HG03060 (cell line): ENCODE results near the gene SLC26A3.

Experiments
- ATAC-seq: cut with Tn5 transposase; IDR thresholded peaks from one replicate; pipeline ENCODE4 v1.9.1; 2021; ENCODE audit warnings: low read depth, moderate number of reproducible peaks; ENCODE audit not compliant: unreplicated experiment

The SLC26A3 gene

GRCh38 chr7:107818622-107819021 is 15.6 kb upstream of the SLC26A3 start:
- no peak for ATAC-seq

DNA sequence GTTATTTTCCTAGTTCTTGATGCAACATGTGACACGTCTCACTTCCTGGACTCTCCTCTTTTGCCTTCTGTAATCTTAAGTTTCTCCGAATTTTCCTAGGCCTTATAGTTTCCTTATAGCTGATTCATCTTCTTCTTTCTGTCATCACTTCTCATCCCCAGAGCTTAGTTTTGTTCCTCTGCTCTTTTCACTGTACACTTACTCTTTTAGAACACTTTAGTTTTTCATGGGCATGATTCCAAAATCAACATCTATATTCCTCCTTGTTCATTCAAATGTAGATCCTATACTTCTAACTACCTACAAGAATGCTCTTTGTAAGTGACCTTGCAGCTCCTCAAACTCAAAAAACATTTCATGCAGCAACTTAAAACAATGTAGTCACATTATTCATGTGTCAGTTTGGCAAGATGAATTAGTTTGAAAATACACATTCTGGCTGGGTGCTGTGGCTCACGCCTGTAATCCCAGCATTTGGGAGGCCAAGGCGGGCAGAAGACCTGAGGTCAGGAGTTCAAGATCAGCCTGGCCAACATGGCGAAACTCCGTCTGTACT is 13.1 kb upstream of the SLC26A3 start:
- no peak for ATAC-seq

DNA sequence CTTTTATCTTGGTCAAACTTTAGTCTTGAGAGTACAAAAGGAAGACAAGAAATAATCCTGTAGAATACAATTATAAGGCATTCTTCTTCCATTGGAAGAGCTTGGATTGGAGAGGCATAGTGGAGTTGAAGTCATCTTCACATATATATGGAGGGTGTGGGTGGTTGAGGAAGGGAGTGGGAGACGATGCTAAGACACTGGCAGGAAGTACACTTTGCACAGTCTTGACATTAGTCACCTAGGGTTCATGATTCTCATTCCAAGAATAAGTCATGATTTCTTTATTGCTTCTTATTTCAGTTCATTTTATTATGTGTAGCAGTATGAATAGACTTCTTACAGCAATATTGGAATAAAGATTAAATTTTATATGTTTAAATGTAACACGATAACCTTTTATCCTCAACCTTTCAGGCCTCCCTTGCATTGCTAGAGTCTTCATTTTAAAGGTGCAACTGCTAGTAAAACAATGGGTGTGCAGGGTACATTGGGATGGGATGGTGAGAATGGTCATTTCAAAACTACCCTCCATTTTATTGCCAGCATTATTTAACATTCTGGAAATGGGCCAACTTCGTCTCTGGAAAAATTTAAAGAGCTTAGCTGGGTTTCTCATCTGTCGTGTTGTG is 12.3 kb upstream of the SLC26A3 start:
- no peak for ATAC-seq

- no peak for ATAC-seq
These were observed 10.5 kb upstream of the SLC26A3 start for GRCh38 chr7:107813524-107813923.

- no peak for ATAC-seq
These were observed 8.9 kb upstream of the SLC26A3 start for GRCh38 chr7:107811934-107812333.

GRCh38 chr7:107810626-107811025 is 7.6 kb upstream of the SLC26A3 start:
- ATAC-seq = no peak

DNA sequence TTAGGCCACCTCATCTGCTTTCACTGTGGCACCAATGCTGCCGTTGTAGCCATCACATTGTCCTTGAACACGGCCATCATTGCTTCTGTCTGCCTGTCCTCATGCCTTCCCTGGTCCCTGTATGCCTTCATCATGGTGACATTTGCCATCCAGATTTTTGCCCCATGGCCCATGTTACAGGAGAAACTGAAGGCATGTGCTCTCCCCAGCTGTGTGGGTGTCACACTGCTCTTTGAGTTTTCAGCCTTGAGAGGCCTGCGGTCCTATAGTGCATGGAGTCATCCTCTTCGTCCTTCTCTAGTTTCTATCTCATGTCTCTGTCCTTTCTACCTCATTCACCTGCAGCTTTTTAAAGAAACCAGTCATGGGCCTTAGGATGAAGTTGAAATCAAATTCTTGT is 6.2 kb upstream of the SLC26A3 start:
- no peak for ATAC-seq

DNA sequence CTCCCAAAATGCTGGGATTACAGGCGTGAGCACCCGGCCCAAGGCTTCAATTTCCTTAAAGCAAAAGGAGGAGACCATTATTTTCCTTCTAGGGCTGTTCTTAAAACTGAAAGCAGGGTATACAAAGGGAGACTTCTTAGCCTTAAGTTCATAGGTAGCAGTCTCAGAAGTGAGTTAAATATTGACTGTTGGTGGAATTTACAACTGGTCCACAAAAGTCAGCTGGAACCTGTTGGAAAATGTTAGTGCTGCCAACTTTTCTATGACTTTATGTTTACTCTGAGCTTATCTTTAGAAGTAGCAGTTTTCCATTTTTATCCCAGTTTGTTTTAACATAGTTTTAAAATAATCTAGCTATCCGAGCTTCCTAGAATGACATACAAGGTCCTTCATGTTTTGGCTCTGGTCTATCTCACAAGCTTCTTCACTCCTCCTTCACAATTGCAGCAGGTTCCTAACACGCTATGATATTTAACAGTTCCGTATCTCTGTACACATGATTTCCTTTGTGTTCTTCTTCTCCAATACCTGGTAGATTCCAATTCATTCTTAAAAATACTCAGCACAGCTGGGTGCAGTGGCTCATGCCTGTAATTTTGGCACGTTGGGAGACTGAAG is 3.3 kb downstream of the SLC26A3 start:
- ATAC-seq = no peak

DNA sequence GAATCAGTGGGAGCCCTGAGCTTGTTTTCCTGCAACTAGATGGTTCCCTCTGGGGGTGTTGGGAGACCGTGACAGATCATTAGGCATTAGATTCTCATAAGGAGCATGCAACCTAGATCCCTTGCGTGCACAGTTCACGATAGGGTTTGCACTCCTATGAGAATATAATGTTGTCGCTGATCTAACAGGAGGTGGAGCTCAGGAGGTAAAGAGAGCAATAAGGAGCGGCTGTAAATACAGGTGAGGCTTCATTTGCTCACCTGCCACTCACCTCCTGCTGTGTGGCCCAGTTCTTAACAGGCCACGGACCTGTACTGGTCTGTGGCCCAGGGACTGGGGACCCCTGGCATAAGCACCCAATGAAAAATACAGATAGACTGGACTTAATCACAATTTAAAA is 10.7 kb downstream of the SLC26A3 start:
- ATAC-seq = no peak

GRCh38 chr7:107789647-107790046 is 13.4 kb downstream of the SLC26A3 start:
- ATAC-seq = no peak

DNA sequence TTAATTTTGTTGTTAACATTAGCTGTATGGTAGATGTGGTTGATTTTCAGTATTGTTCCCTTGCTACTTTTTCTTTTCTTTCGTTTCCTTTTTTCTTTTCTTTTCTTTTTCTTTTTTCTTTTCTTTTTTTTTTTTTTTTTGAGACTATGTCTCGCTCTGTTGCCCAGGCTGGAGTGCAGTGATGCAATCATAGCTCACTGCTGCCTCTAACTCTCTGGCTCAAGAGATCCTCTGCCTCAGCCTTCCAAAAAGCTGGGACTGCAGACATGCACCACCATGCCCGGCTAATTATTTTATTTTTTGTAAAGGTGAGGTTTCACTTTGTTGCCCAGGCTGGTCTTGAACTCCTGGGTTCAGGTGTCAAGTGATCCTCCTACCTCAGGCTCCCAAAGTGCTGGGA is 14.4 kb downstream of the SLC26A3 start:
- ATAC-seq = no peak

DNA sequence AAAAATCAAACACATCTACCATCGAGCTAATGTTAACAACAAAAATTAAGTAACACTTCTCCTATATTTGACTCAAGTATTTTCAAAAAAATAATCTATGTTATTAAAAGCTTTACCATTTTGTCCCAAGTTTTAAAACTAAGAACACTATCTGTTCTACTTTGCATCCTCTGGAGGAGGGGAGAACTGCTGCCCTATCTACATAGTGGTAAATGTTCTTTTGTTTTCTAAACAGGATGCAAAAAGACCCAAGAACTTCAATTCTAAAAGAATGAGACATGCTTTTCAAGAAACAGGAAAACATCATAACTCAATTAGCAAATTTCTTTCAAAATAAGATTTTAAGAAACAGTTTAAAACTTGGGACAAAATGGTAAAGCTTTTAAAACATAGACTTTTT is 14.8 kb downstream of the SLC26A3 start:
- no peak for ATAC-seq

- no peak for ATAC-seq
These were observed 17.1 kb downstream of the SLC26A3 start for GRCh38 chr7:107785926-107786325.

- no peak for ATAC-seq
These were observed 17.9 kb downstream of the SLC26A3 start for GRCh38 chr7:107785170-107785569.

DNA sequence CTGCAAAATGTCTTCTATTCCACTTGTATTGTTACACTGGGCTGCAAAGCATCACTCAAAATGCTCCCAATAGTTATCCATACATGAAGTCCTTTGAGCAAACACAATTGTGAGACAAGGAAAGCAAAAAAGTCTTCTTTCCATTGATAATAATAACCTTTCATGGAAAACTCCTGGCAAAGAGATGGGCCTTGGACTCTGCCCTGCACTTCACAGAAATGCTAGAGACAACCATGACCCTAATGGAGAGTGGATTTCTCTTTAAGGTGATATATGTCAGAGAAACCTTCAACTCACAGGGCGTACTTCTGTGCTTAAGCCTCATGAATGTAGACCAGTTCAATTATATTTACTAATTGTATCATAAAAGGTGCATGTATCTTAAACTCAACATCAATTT is 19.4 kb downstream of the SLC26A3 start:
- ATAC-seq = no peak

- ATAC-seq = no peak
These were observed 20.6 kb downstream of the SLC26A3 start for GRCh38 chr7:107782374-107782773.

- no peak for ATAC-seq
These were observed 23.4 kb downstream of the SLC26A3 start for GRCh38 chr7:107779647-107780099.

DNA sequence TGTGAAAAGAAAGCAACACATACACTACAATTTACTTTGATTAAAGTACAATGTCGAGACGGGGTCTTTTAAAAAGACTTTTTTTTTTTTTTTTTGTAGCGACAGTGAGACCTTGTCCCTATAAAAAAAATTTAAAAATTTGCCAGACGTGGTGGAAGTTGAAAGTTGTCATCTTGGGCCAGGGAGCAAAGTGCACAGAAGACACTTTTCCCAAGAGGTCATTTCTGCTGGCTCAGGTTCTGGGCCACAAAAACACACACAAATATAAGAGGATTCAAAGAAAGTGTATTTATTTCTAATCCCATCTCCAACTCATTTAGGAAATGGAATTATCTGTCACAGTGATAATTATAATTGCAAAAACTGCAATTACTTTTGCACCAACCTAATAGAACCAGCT is 24.7 kb downstream of the SLC26A3 start:
- ATAC-seq = no peak

DNA sequence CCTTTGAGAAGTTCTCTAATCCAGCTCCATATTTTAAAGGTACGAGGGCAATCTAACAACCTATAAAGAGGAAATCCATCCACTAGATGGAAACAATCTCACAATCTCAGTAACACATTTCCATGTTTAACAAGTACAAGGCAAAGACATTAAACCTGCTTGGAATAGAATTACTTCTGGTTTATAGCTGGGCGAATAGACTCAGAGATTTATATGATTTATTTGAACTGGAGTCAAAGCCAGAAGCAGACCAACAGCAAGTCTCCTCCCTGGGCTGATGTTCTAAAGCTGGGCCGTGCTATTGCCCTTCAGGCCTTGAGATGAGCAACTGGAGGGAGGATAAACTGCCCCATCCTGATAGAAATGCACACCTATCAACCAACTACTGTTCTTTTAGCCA is 25.3 kb downstream of the SLC26A3 start:
- no peak for ATAC-seq

DNA sequence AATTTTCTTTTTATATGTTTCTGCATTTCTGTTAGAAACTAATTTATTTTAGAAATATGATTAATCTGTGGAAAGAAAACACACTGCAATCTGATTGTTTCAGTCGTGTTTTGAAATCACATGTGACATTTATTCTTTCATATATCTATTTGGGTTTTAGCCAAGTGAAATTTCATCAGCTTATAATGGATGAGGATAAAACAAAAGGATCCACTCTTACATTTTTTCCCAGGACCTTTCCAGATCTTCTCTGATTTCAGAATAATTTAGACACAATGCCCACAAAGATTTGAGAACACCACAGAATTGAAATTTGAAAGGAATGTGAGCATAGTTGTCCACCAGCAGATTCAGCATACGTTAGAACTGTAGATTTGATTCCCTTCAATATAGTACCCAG is 30.0 kb downstream of the SLC26A3 start:
- no peak for ATAC-seq

DNA sequence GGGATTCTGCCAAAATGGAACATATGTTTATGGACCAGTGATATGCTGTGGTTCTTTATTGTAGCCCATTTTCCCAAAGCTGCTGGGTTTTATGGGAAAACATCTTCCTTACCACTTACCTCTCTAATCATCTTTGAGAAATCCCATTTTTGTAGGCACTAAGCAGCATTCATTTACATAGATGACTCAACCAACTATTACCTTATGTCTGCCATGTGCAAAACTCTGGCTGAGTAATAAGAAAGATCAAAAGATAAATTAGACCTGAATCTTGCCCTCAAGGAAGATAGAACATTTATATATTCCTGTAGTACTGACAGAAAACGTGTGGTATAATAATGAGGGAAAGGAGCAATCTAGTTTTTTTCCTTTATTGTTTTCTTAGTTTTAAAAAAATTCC is 34.8 kb downstream of the SLC26A3 start:
- ATAC-seq = no peak

DNA sequence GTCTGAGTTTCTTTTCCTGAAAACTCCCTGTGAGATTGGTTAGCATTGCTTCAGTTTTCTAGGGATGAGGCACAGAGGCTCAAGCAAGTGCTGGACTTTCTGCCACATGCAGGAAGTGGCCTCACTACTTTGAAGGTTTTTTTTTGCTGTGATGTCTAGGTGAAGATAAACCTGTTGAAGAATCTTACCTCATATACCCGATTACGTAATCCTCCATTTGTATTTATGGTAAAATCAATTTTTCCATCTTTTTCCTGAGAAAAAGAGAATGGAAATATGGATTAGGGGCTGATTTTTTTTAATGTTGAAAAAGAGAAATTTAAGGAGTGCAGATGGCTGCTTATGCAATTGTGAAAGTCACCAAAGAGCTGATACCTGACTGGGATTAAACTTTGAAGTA is 35.6 kb downstream of the SLC26A3 start:
- no peak for ATAC-seq
